A673 (cell line): ENCODE results near the gene CASP7. TPM values are rescaled to one million over a fixed set of nuclear protein-coding genes. Genes with fewer than 3 reads are reported as not detected.

Experiments used
- BruUV-seq: library from RNA; stranded (reverse); fragments of 400-500 nt; replicated peaks from 2 replicates; lab custom pipeline; 2021; lab: Mats Ljungman, UMichigan
- CTCF ChIA-PET: fragments of 300-600 bp; sonication (Branson Sonifier 250); formaldehyde crosslinking; loops from one replicate; lab custom pipeline; 2022; ENCODE audit warnings: antibody characterized with exemption; lab: Charles Lee
- POLR2A ChIA-PET: fragments of 300-600 bp; sonication (Branson Sonifier 250); formaldehyde crosslinking; loops from one replicate; lab custom pipeline; 2022; ENCODE audit warnings: antibody characterized with exemption; ENCODE audit not compliant: low non-redundant PET; lab: Charles Lee
- DNase-seq: peaks from one replicate; pipeline ENCODE4 v3.0.0-alpha.2; 2015; ENCODE audit warnings: low spot score
- H3K27ac ChIP-seq: fragments of 200-600 bp; sonication (generic); 2 replicates; pipeline ENCODE4 v1.5.1; 2016; ENCODE audit warnings: mixed run types, low read depth, mild to moderate bottlenecking, mixed read lengths, antibody characterized with exemption, low read length; ENCODE audit not compliant: poor library complexity, severe bottlenecking
- H3K27me3 ChIP-seq: fragments of 200-600 bp; sonication (generic); replicated peaks from 2 replicates; pipeline ENCODE4 v1.6.1; 2017; ENCODE audit warnings: mixed run types, low read depth, mild to moderate bottlenecking, mixed read lengths, antibody characterized with exemption, low read length; ENCODE audit not compliant: insufficient read depth, poor library complexity
- H3K36me3 ChIP-seq: fragments of 200-600 bp; sonication (generic); 2 replicates; pipeline ENCODE4 v1.6.1; 2016; ENCODE audit warnings: mixed run types, mild to moderate bottlenecking, mixed read lengths, antibody characterized with exemption, low read length; ENCODE audit not compliant: insufficient read depth, poor library complexity, severe bottlenecking
- H3K4me1 ChIP-seq: fragments of 200-600 bp; sonication (generic); 2 replicates; pipeline ENCODE4 v1.6.1; 2017; ENCODE audit warnings: mixed run types, mild to moderate bottlenecking, mixed read lengths, antibody characterized with exemption, low read length; ENCODE audit not compliant: insufficient read depth, poor library complexity, severe bottlenecking
- H3K4me3 ChIP-seq: fragments of 200-600 bp; sonication (generic); 2 replicates; pipeline ENCODE4 v1.5.1; 2016; ENCODE audit warnings: low read depth, mixed run types, mild to moderate bottlenecking, mixed read lengths, low read length; ENCODE audit not compliant: poor library complexity, severe bottlenecking
- H3K9me3 ChIP-seq: fragments of 200-600 bp; sonication (generic); 2 replicates; pipeline ENCODE4 v1.6.1; 2016; ENCODE audit warnings: mixed run types, low read depth, mild to moderate bottlenecking, mixed read lengths, antibody characterized with exemption, low read length; ENCODE audit not compliant: poor library complexity, severe bottlenecking
- EZH2 ChIP-seq: fragments of 200-600 bp; sonication (generic); IDR thresholded peaks from 2 replicates; pipeline ENCODE4 v1.6.1; 2017; ENCODE audit warnings: borderline replicate concordance, low read depth, mild to moderate bottlenecking, mixed read lengths, antibody characterized with exemption, low read length; ENCODE audit not compliant: poor library complexity, severe bottlenecking
- intact Hi-C: fragments of 100-400 bp; cut with micrococcal nuclease; formaldehyde crosslinking; loops from one replicate; pipeline ENCODE4 v1.10.0; 2022; ENCODE audit not compliant: unreplicated experiment
- total RNA-seq: library from RNA; stranded (reverse); gene quantifications from 2 replicates; pipeline ENCODE4 v1.2.3, GENCODE V29; 2021
- TF ChIP-seq, protein P1 (sequence below): fragments of 300-800, 200-600 bp; sonication (generic); conservative IDR thresholded peaks from 2 replicates; pipeline ENCODE4 v1.5.1; 2017; ENCODE audit warnings: low read depth, mild to moderate bottlenecking, antibody characterized with exemption, low read length, moderate library complexity, mixed read lengths

CASP7 gene
- total RNA-seq, 1 experiment from 2014 or later: 57.7 TPM

DNA sequence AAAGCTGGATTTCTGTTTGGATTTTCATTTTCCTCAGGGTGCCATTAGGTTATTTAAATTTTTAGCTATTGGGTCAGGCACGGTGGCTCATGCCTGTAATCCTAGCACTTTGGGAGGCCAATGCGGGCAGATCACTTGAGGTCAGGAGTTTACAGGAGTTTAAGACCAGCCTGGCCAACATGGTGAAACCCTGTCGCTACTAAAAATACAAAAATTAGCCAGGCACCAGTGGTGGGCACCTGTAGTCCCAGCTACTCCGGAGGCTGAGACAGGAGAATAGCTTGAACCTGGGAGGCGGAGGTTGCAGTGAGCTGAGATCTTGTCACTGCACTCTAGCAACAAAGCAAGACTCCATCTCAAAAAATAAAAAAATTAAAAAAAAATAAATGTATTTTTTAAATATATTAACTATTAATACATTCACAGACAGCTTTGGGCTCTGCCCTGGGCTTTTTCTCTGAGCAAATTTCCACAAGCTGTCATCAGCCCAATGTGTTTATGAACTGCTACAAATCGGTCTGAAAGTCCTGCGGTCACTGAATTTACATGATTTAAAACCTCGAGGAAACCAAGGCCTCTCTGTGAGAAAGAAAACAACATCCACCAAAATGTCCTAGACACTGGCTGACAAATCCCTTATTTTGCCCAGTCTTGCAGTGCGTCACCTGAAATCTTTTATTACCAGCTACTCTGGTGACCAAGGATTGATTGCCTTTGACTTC, 52.6 kb downstream of the CASP7 start:
- no peak overlapping the region for H3K27ac ChIP-seq
- no peaks in the 10 kb centered on the region for H3K9me3 ChIP-seq
- intact Hi-C loops: no loop called here
- no TSS peak for BruUV-seq
- ChIA-PET CTCF (no interaction called here), POLR2A (no interaction called here)
- TF ChIP-seq, protein P1, sequence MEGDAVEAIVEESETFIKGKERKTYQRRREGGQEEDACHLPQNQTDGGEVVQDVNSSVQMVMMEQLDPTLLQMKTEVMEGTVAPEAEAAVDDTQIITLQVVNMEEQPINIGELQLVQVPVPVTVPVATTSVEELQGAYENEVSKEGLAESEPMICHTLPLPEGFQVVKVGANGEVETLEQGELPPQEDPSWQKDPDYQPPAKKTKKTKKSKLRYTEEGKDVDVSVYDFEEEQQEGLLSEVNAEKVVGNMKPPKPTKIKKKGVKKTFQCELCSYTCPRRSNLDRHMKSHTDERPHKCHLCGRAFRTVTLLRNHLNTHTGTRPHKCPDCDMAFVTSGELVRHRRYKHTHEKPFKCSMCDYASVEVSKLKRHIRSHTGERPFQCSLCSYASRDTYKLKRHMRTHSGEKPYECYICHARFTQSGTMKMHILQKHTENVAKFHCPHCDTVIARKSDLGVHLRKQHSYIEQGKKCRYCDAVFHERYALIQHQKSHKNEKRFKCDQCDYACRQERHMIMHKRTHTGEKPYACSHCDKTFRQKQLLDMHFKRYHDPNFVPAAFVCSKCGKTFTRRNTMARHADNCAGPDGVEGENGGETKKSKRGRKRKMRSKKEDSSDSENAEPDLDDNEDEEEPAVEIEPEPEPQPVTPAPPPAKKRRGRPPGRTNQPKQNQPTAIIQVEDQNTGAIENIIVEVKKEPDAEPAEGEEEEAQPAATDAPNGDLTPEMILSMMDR: no peak
- no peak for TF ChIP-seq EZH2
- no peaks in the 10 kb centered on the region for H3K27me3 ChIP-seq
- H3K4me3 ChIP-seq: no peak overlapping the region
- no peak for DNase-seq
- H3K4me1 ChIP-seq: peaks cover 33% of the 10 kb centered on the region
- H3K36me3 ChIP-seq: peaks cover 19% of the 10 kb centered on the region

DNA sequence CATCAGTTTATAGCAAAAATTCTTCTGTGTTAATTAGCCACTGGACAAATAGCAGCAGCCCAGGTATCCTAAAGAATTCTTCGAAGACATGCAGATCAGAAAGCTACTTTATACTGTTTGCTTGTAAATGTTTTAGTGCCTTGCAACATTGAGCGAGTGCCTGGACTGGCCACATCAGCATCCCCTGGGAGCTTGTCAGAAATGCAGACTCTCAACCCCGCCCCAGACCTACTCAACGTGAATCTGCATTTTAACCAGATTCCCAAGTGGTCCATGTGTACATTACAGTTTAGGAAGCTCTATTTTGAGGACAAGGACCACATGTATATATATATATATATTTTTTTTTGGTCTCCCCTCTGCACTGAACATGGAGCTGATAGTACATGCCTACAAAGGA, 53.3 kb downstream of the CASP7 start:
- Histone ChIP-seq H3K27me3 (no peaks in the 10 kb centered on the region), H3K36me3 (peaks cover 19% of the 10 kb centered on the region), H3K9me3 (no peaks in the 10 kb centered on the region), H3K4me3 (no peak overlapping the region), H3K4me1 (peaks cover 33% of the 10 kb centered on the region), H3K27ac (no peak overlapping the region)
- ChIA-PET CTCF (no interaction called here), POLR2A (no interaction called here)
- TF ChIP-seq EZH2: no peak
- TF ChIP-seq, protein P1: no peak
- BruUV-seq: no TSS peak
- DNase-seq: no peak
- intact Hi-C loops: no loop called here

DNA sequence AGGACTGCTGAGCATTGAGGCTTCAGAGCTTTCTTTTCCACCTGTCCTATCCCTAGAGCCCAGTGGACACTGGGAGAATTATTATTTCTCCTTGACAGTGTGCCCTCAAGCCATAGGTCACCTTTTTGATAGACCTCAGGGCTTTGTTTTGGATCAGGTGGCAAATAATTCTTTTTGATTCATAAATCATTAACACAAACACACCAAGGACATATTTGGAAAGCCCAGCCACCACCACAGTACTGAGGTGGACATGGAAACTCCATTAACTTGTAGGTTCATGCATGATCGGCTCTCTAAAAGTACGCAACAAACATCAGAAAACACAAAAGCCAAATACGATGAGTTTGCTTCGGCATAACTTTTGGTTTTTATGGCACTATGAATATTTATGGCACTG, 53.9 kb downstream of the CASP7 start:
- DNase-seq: no peak
- peaks cover 33% of the 10 kb centered on the region for H3K4me1 ChIP-seq
- peaks cover 19% of the 10 kb centered on the region for H3K36me3 ChIP-seq
- no TSS peak for BruUV-seq
- H3K27me3 ChIP-seq: no peaks in the 10 kb centered on the region
- no peaks in the 10 kb centered on the region for H3K9me3 ChIP-seq
- ChIA-PET POLR2A (no interaction called here), CTCF (no interaction called here)
- no peak overlapping the region for H3K4me3 ChIP-seq
- TF ChIP-seq, protein P1: no peak
- intact Hi-C loops: no loop called here
- H3K27ac ChIP-seq: no peak overlapping the region
